Colonic mucosa (tissue), 4 donors: ENCODE results near the gene ADGRD1. TPM values are rescaled to one million over a fixed set of nuclear protein-coding genes. Genes with fewer than 3 reads are reported as not detected.

Source experiments
- DNase-seq: peaks from one replicate; pipeline ENCODE4 v3.0.0-alpha.2; 2020
- H3K27ac ChIP-seq: fragments of 200-600 bp; one replicate; pipeline ENCODE4 v1.8.0; 2021
- H3K27me3 ChIP-seq: fragments of 200-600 bp; one replicate; pipeline ENCODE4 v1.8.0; 2021
- H3K36me3 ChIP-seq: fragments of 200-600 bp; one replicate; pipeline ENCODE4 v1.8.0; 2021
- H3K4me1 ChIP-seq: fragments of 200-600 bp; one replicate; pipeline ENCODE4 v1.8.0; 2021; ENCODE audit warnings: mild to moderate bottlenecking
- H3K4me3 ChIP-seq: fragments of 200-600 bp; one replicate; pipeline ENCODE4 v1.8.0; 2021
- H3K9ac ChIP-seq, 2 donors: one replicate each; pipeline ENCODE4 v1.7.0; 2013; ENCODE audit warnings: control low read depth in 2 of 2, low read depth in 2 of 2, low read length in 2 of 2
- H3K9me3 ChIP-seq: fragments of 200-600 bp; one replicate; pipeline ENCODE4 v1.8.0; 2021
- intact Hi-C: fragments of 100-400 bp; cut with DNase I; formaldehyde crosslinking; loops from one replicate; pipeline ENCODE4 v1.14.1; 2022
- total RNA-seq, 2 donors: library from RNA; stranded (reverse); fragmentation: NEBNext Ultra II Directional in 1 of 2; extraction: Animal tissue kit (Norgen Biotek cat#: 25700) in 1 of 2; gene quantifications; one replicate each; pipeline ENCODE4 v1.2.1, GENCODE V29; 2021
- TF ChIP-seq, protein P1 (sequence below): fragments of 200-600 bp; IDR thresholded peaks from one replicate; pipeline ENCODE4 v1.8.0; 2022; ENCODE audit warnings: antibody characterized with exemption, mild to moderate bottlenecking
- donor health status: healthy.
- donor health status: DM: no; HTN: no; CAD: no.
- donor health status: DM: no; HTN: no; CAD: no.

Gene ADGRD1
- total RNA-seq, 2 donors from 2014 or later = 3.5 to 3.6 TPM

DNA sequence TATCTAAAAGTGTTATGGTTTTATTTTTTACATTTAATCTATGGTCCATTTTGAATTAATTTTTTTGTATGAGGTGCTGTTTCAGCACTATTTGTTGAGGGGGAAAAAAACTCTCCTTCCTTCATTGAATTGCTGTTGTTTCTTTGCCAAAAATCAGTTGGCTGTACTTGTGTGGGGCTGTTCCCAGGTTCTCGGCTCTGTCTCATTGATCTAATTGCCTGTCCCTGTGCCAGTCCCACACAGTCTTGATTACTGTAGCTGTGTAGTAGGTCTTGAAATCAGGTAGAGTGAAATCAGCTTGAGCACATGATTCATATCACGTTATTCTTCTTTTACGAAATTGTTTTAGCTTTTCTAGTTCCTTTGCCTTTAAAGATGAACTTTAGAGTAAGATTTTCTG, 109.7 kb downstream of the ADGRD1 start:
- Histone ChIP-seq H3K9ac (no peak overlapping the region), H3K27ac (no peak overlapping the region), H3K27me3 (no peaks in the 10 kb centered on the region), H3K36me3 (no peaks in the 10 kb centered on the region), H3K9me3 (no peaks in the 10 kb centered on the region), H3K4me3 (no peak overlapping the region), H3K4me1 (no peaks in the 10 kb centered on the region)
- DNase-seq = no peak
- TF ChIP-seq, protein P1, sequence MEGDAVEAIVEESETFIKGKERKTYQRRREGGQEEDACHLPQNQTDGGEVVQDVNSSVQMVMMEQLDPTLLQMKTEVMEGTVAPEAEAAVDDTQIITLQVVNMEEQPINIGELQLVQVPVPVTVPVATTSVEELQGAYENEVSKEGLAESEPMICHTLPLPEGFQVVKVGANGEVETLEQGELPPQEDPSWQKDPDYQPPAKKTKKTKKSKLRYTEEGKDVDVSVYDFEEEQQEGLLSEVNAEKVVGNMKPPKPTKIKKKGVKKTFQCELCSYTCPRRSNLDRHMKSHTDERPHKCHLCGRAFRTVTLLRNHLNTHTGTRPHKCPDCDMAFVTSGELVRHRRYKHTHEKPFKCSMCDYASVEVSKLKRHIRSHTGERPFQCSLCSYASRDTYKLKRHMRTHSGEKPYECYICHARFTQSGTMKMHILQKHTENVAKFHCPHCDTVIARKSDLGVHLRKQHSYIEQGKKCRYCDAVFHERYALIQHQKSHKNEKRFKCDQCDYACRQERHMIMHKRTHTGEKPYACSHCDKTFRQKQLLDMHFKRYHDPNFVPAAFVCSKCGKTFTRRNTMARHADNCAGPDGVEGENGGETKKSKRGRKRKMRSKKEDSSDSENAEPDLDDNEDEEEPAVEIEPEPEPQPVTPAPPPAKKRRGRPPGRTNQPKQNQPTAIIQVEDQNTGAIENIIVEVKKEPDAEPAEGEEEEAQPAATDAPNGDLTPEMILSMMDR = no peak
- intact Hi-C loops = no loop called here

DNA sequence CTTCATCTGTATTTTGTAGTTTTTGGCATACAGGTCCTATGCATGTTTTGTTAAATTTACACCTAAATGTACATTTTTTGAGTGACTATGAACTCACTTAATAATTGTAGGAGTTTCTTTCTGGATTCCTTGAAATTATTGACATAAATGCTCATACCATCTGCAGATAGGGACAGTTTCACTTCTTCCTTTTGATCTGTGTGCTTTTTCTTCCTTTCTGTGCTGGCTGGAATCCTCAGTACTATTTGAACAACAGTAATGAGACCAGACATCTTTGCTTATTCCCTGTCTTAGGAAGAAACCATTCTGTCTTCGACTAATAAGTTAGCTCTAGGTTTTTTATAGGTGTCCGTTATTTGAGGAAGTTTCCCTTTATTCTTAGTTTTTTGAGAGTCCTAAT, 110.3 kb downstream of the ADGRD1 start:
- intact Hi-C loops = no loop called here
- H3K9ac ChIP-seq = no peak overlapping the region
- no peak overlapping the region for H3K4me3 ChIP-seq
- H3K9me3 ChIP-seq = no peaks in the 10 kb centered on the region
- H3K27me3 ChIP-seq = no peaks in the 10 kb centered on the region
- H3K36me3 ChIP-seq = no peaks in the 10 kb centered on the region
- H3K27ac ChIP-seq = no peak overlapping the region
- no peaks in the 10 kb centered on the region for H3K4me1 ChIP-seq
- no peak for DNase-seq
- TF ChIP-seq, protein P1 = no peak

DNA sequence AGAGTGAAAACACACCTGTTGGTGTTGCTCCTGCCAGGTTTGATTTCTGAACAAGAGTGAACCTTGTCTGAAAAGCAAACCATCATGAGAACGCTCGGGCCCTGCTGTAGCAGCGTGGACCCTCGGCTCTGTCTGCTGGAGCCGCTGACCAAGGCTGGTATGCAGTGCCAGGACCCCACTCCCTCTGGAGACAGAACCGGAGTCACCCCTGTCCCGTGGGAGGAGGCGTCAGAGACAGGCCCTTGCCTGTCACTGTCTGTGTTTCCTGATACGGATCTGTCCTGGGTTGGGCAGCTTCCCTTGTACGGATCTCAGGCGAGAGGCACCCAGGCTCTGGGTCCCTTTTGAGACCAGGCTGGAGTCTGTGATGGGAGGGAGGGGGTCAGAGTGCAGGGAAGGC, 111.6 kb downstream of the ADGRD1 start:
- Histone ChIP-seq H3K9ac (no peak overlapping the region), H3K4me3 (no peak overlapping the region), H3K4me1 (no peaks in the 10 kb centered on the region), H3K9me3 (no peaks in the 10 kb centered on the region), H3K27me3 (no peaks in the 10 kb centered on the region), H3K27ac (no peak overlapping the region), H3K36me3 (no peaks in the 10 kb centered on the region)
- intact Hi-C loops = no loop called here
- no peak for DNase-seq
- TF ChIP-seq, protein P1 = no peak

DNA sequence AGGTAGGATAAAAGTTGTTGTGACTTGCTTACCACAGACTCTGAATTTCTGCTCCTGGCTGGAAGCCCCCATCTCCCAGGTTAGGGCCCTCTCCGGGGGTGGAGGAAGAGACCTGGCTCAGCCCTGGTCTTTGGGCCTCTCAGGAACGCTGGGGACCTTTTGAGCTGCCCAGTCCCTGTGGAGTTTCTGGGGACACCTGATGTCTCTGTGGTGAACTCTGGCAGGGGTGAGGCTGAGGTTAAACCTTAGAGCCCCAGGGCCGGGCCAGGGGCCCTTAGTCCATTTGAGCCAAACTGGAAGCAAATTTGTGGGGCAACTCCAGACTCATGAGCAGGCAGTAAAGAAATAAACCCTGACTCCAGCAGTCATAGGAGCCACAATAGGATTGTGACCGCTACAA, 112.1 kb downstream of the ADGRD1 start:
- TF ChIP-seq, protein P1 = no peak
- H3K27me3 ChIP-seq = no peaks in the 10 kb centered on the region
- H3K9me3 ChIP-seq = no peaks in the 10 kb centered on the region
- no peak overlapping the region for H3K9ac ChIP-seq
- DNase-seq = no peak
- H3K27ac ChIP-seq = no peak overlapping the region
- no peak overlapping the region for H3K4me3 ChIP-seq
- no peaks in the 10 kb centered on the region for H3K36me3 ChIP-seq
- H3K4me1 ChIP-seq = no peaks in the 10 kb centered on the region
- intact Hi-C loops = no loop called here

DNA sequence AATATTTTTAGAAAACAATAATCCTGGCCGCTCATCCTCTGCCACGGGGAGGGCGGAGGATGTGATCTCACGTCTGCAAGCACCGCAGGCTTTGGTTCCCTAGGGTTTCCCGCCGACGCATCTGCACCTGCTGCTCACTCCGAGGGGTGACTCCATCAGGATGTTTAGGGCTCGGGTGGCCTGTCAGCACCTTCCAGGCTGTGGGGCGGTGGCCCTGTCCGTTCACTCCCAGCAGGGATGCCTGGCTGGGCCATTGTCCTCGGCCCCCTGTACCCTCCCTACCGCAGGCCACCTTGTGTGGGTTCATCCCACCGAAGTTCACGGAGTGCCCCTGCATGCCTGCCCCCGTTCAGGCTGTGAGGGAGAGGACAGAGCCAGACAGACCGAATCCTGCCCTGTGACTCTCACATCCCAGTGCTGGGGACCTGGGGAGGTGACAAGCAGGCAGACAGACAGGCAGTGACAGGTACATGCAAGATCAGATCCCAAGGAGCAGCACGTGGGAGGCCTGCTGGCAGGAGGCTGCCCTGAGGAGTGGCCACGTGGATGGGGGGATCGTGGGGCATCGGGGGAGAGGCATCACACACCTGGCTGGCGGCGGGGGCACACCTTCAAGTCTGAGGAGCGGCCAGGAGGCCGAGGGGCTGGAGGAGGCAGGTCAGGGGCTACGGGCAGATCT, 112.6 kb downstream of the ADGRD1 start:
- no peak overlapping the region for H3K27ac ChIP-seq
- H3K9me3 ChIP-seq = no peaks in the 10 kb centered on the region
- H3K4me1 ChIP-seq = no peaks in the 10 kb centered on the region
- H3K27me3 ChIP-seq = no peaks in the 10 kb centered on the region
- DNase-seq = no peak
- TF ChIP-seq, protein P1 = no peak
- H3K4me3 ChIP-seq = no peak overlapping the region
- no peaks in the 10 kb centered on the region for H3K36me3 ChIP-seq
- H3K9ac ChIP-seq = no peak overlapping the region
- intact Hi-C loops = no loop called here
